ENCODE results near the gene SLC25A4.

The SLC25A4 gene

DNA sequence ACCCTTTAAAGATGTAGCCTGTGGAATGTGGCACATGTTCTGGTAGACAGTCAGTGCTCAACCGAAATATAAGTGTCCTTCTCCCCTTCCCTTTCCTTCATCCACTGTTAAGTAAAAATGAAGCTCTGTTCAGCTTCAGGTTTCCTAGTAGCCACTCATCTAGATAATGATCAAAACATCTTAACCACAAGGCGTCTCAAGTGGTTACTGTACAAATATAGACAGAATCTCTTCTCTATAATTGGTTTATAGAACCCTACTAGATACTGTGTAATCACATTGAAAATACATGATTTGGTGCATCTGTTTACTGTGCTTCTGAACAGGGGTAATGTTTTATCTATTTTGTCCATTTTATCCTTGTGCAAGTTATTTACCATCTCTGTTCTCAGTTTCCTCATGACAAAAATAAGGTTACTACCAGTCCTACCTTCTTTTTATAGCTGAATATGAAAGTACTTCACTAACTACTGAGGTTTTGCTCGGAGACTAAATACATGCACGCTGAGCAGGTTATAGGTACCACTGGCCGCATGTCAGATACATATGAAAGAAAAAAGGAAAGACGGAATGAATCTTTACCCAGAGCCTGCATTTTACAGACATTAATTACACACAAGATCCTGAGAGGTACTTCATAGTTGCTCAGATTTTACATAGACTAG is 20.3 kb upstream of the SLC25A4 start:
- DNase-seq: no peak

DNA sequence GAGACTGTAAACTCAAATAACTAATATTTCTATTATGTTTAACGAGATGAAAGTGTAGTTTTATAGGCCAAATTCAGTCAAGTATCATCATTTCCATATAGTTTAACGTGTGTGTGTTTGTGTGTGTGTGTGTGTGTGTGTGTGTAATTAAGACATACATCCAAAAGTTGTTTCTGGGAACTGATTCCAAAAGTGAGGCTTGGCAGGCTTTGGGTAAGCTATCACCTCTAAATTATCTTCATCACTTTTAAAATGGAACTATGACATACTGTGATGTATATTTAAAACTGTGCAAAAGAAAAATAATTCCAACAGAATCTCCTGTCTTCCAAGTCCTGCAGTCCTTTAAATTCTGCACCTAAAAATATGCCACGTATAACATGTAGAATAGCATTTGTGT is 19.1 kb upstream of the SLC25A4 start:
- no peak for DNase-seq

- no peak for DNase-seq
Observed at GRCh38 chr4:185127021-185127925, 15.8 kb upstream of the SLC25A4 start.

GRCh38 chr4:185128272-185129119 is 14.6 kb upstream of the SLC25A4 start:
- peak; percentile 10 for DNase-seq

DNA sequence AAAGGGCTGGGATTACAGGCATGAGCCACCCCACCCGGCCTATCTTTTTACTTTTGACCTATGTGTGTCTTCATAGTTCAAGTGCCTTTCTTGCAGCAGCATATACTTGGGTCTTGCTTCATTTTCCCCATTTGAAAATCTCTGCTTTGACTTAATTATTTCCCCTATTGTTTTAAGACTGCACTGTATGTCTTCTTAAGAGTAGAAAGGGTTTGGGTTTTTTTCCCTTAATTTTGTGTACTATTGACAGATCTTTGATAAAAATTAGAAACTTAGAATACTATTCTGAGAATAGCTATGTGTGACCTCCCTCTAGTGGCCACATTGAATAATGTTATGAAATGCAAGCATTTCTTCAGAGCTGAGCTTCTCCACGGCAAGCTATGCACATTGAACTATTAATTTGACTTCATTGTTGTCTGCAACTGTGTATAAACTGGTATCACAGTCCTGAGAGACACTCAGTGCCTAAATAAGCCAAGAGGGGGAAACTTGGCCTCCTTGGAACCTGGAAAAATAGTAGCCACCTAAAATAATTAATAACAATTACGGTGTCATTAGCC is 8.7 kb upstream of the SLC25A4 start:
- DNase-seq: peak; percentile 61

- no peak for DNase-seq
Observed at GRCh38 chr4:185137233-185137925, 5.7 kb upstream of the SLC25A4 start.

GRCh38 chr4:185138161-185138560 is 4.9 kb upstream of the SLC25A4 start:
- no peak for DNase-seq

GRCh38 chr4:185139736-185140135 is 3.3 kb upstream of the SLC25A4 start:
- DNase-seq: no peak

DNA sequence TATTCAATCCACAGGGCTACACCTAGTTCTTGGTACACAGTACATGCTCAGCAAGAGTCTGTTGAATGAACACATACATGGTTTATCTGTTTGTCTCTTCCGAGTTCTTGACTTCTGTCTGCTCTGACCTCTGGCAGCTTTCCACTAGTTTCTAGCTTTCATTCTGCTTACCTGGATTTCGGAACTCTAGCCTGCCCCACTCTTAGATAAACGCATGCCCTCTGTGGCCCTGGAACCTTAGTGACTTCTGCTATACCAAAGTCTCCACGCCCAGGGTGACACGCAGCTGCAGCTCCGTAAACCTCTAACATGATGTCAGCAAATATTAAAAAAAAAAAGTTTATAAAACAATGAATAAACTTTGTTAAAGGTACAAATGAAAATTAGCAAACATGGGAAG is 1.3 kb upstream of the SLC25A4 start:
- DNase-seq: no peak

- DNase-seq: no peak
Observed at GRCh38 chr4:185142564-185142911, 528 bp upstream of the SLC25A4 start.

GRCh38 chr4:185143601-185143969 is 519 bp downstream of the SLC25A4 start:
- peak; percentile 23 for DNase-seq

DNA sequence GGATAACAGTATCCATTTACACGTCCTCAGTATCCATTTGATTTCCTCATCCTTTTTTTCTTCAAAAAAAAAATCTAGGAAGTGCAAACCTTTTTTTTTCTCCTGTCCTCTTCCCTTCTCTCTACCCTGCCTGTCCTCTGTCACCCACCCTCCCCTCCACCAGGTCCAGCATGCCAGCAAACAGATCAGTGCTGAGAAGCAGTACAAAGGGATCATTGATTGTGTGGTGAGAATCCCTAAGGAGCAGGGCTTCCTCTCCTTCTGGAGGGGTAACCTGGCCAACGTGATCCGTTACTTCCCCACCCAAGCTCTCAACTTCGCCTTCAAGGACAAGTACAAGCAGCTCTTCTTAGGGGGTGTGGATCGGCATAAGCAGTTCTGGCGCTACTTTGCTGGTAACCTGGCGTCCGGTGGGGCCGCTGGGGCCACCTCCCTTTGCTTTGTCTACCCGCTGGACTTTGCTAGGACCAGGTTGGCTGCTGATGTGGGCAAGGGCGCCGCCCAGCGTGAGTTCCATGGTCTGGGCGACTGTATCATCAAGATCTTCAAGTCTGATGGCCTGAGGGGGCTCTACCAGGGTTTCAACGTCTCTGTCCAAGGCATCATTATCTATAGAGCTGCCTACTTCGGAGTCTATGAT is 1.7 kb downstream of the SLC25A4 start:
- DNase-seq: no peak

GRCh38 chr4:185145572-185145971 is 2.5 kb downstream of the SLC25A4 start:
- no peak for DNase-seq

GRCh38 chr4:185149392-185149791 is 6.3 kb downstream of the SLC25A4 start:
- no peak for DNase-seq

DNA sequence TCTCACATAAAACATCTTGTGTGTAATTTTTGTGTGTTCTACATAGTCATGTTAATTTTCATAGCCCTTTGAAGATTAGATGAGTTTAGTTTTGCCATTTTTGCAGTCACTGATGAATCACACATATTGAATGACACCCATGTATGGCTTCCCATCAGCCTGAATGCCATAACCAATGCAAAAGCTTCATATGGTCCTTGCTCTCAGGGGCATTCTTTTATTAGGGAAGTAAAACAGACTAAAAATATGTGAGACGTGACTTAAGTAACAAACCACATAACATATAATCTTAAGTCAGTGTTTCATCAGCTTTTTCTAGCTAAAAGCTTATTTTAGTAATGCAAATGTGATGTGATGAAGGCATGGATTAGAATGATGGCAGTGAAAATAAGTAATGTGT is 8.2 kb downstream of the SLC25A4 start:
- no peak for DNase-seq

GRCh38 chr4:185165605-185166063 is 22.6 kb downstream of the SLC25A4 start:
- DNase-seq: peak; percentile 80

DNA sequence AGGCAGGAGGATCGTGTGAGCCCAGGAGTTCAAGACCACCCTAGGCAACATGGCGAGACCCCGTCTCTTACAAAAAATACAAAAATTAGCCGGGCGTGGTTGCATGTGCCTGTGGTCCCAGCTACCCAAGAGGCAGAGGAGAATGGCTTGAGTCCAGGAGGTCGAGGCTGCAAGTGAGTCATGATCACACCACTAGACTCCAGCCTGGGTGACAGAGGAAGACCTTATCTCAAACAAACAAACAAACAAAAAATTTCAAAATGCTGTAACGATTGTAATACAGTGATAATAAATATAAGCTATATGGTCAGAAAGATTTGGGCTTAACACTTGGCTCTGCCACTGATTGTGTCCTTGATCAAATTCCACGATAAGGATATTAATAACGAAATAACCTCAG is 24.2 kb downstream of the SLC25A4 start:
- no peak for DNase-seq

- no peak for DNase-seq
Observed at GRCh38 chr4:185171373-185172071, 28.5 kb downstream of the SLC25A4 start.

DNA sequence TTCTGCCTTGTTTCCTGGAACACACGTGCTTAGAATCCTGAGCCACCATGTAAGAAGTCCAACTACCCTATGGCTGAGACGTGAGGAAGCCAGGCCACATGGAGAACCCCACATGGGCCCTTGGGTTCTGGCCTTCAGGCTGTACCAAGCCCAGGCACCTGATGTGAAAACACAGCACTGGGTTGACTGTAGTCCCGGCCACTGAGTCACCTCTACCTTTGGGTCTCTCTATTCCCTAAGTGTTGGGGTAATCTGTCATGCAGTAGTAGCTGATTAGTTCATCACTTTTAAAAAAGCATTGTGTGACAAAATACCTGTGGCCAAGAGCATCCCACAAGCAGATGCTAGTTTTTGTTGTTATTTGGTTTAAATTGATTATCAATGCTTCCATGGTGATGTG is 36.4 kb downstream of the SLC25A4 start:
- no peak for DNase-seq

- DNase-seq: no peak
Observed at GRCh38 chr4:185182239-185182638, 39.2 kb downstream of the SLC25A4 start.

- peak; percentile 77 for DNase-seq
Observed at GRCh38 chr4:185183622-185184281, 40.7 kb downstream of the SLC25A4 start.
